ENCODE results near the gene MPRIP.

Gene MPRIP

GRCh38 chr17:17221329-17221728, 179.1 kb downstream of the MPRIP start:
- no peak for DNase-seq

GRCh38 chr17:17223736-17224135, 181.5 kb downstream of the MPRIP start:
- DNase-seq: no peak

- DNase-seq: no peak
These were observed 181.9 kb downstream of the MPRIP start for GRCh38 chr17:17224137-17224536.

- no peak for DNase-seq
These were observed 183.6 kb downstream of the MPRIP start for GRCh38 chr17:17225901-17226300.

- DNase-seq: no peak
These were observed 184.4 kb downstream of the MPRIP start for GRCh38 chr17:17226451-17227265.

GRCh38 chr17:17227608-17228520, 185.6 kb downstream of the MPRIP start:
- no peak for DNase-seq

GRCh38 chr17:17228521-17229279, 186.4 kb downstream of the MPRIP start:
- no peak for DNase-seq

- no peak for DNase-seq
These were observed 187.4 kb downstream of the MPRIP start for GRCh38 chr17:17229416-17230384.

- DNase-seq: no peak
These were observed 189.5 kb downstream of the MPRIP start for GRCh38 chr17:17231621-17232302.

- DNase-seq: no peak
These were observed 190.0 kb downstream of the MPRIP start for GRCh38 chr17:17232303-17232621.

- no peak for DNase-seq
These were observed 193.2 kb downstream of the MPRIP start for GRCh38 chr17:17235212-17236174.

GRCh38 chr17:17236295-17237025, 194.2 kb downstream of the MPRIP start:
- DNase-seq: no peak

- DNase-seq: peak; percentile 93
These were observed 195.0 kb downstream of the MPRIP start, which contains the start of gene FLCN for GRCh38 chr17:17237026-17237799. Gene FLCN, minus strand, starts transcription at chr17:17237168. Its CDS starts 9,031 bp downstream, at chr17:17228137.

- DNase-seq: no peak
These were observed 197.6 kb downstream of the MPRIP start for GRCh38 chr17:17239832-17240231.

- DNase-seq: no peak
These were observed 199.4 kb downstream of the MPRIP start for GRCh38 chr17:17241656-17242055.

- no peak for DNase-seq
These were observed 200.0 kb downstream of the MPRIP start for GRCh38 chr17:17242246-17242645.
